K562 (cell line): Measurements from ENCODE around the gene AIG1. TPM values are rescaled to one million over a fixed set of nuclear protein-coding genes. Genes with fewer than 3 reads are reported as not detected.

Experiments
- MXI1 ChIP-seq: IDR thresholded peaks from 2 replicates; pipeline ENCODE4 v1.6.1; 2011; ENCODE audit warnings: low read depth, mild to moderate bottlenecking, improper control_type of control experiment, low read length
- POLR2B ChIP-seq: fragments of 450-650 bp; IDR thresholded peaks from 2 replicates; pipeline ENCODE4 v1.6.1; 2018; ENCODE audit warnings: low read depth; ENCODE audit not compliant: partially characterized antibody
- RBM17 ChIP-seq: fragments of 200-400 bp; formaldehyde crosslinking; IDR thresholded peaks from 2 replicates; pipeline ENCODE4 v1.6.1; 2017; ENCODE audit warnings: low read depth, mild to moderate bottlenecking, low read length, borderline replicate concordance
- RFX1 ChIP-seq: fragments of 450-650 bp; IDR thresholded peaks from 2 replicates; pipeline ENCODE4 v1.6.1; 2016; ENCODE audit warnings: mild to moderate bottlenecking, moderate library complexity
- SMAD1 ChIP-seq: fragments of 150-350 bp; IDR thresholded peaks from 2 replicates; pipeline ENCODE4 v1.6.1; 2014; ENCODE audit warnings: low read length, low read depth; ENCODE audit not compliant: partially characterized antibody
- SMC3 ChIP-seq: conservative IDR thresholded peaks from 2 replicates; pipeline ENCODE4 v1.6.1; 2011; ENCODE audit warnings: low read depth, low read length, improper control_type of control experiment; ENCODE audit not compliant: insufficient read depth
- ZNF197 ChIP-seq: fragments of 200-800 bp; sonication (Bioruptor generic); IDR thresholded peaks from 2 replicates; pipeline ENCODE4 v1.6.1; 2016; ENCODE audit warnings: low read depth, missing genetic modification characterization, missing compliant biosample characterization
- ZNF445 ChIP-seq: fragments of 250-450 bp; sonication (Bioruptor Pico); IDR thresholded peaks from 2 replicates; pipeline ENCODE4 v1.4.0; 2020; ENCODE audit warnings: low read depth, mild to moderate bottlenecking, moderate library complexity
- polyA plus RNA-seq, 8 experiments: library from polyadenylated mRNA; depleted of rRNA in 4 of 8; stranded (reverse) in 5 of 8; unstranded in 3 of 8; fragments of >200 nt; fragmentation: Nextera tagmentation in 2 of 8; fragmentation: Illumina TruSeq in 1 of 8; extraction: Ambion mirVana in 2 of 8; extraction: Trizol in 1 of 8; gene quantifications; 2 replicates each; pipeline versions ENCODE4 v1.2.1 to v1.2.3, GENCODE V29; 2011 to 2014; ENCODE audit warnings: inconsistent platforms in 1 of 8, missing spikeins in 1 of 8
- total RNA-seq, 7 experiments: library from RNA; depleted of rRNA in 6 of 7; stranded (reverse); fragments of >200 nt in 6 of 7; fragmentation: Illumina TruSeq in 2 of 7; extraction: Trizol in 2 of 7; gene quantifications; 2 replicates each; pipeline versions ENCODE4 v1.2.1 to v1.2.3, GENCODE V29; 2011 to 2021; ENCODE audit warnings: low replicate concordance in 1 of 7
- TF ChIP-seq, protein P1 (sequence below), 2 experiments: fragments of 450-650 bp; IDR thresholded peaks; 2 replicates each; pipeline ENCODE4 v1.6.1; 2016; ENCODE audit warnings: mild to moderate bottlenecking in 2 of 2, borderline replicate concordance in 1 of 2, low read depth in 1 of 2, moderate library complexity in 1 of 2

Gene AIG1
- total and polyA plus RNA-seq, 9 of the 15 experiments (the other 6 are each of a cell fraction or from before 2014, with no cell fraction given): 74.8 to 333 (median 127) TPM

DNA sequence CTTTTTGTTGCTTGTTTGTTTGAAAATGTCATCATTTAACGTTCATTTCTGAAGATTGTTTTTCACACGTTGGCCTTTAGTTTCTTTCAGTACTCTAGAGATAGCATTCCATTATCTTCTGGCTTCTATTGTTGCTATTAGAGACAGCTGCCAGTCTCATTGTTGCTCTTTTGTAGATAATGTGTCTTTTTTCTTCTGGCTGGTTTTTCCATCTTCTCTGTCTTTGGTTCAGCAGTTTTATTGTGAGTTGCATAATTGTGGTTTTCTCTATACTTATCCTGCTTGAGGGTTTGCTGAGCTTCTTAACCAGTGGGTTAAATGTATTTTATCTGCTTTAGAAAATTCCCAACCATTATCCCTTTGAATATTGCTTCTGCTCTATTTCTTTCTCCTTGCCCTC is 23.2 kb upstream of the AIG1 start (continued):
- TF ChIP-seq, protein P1, sequence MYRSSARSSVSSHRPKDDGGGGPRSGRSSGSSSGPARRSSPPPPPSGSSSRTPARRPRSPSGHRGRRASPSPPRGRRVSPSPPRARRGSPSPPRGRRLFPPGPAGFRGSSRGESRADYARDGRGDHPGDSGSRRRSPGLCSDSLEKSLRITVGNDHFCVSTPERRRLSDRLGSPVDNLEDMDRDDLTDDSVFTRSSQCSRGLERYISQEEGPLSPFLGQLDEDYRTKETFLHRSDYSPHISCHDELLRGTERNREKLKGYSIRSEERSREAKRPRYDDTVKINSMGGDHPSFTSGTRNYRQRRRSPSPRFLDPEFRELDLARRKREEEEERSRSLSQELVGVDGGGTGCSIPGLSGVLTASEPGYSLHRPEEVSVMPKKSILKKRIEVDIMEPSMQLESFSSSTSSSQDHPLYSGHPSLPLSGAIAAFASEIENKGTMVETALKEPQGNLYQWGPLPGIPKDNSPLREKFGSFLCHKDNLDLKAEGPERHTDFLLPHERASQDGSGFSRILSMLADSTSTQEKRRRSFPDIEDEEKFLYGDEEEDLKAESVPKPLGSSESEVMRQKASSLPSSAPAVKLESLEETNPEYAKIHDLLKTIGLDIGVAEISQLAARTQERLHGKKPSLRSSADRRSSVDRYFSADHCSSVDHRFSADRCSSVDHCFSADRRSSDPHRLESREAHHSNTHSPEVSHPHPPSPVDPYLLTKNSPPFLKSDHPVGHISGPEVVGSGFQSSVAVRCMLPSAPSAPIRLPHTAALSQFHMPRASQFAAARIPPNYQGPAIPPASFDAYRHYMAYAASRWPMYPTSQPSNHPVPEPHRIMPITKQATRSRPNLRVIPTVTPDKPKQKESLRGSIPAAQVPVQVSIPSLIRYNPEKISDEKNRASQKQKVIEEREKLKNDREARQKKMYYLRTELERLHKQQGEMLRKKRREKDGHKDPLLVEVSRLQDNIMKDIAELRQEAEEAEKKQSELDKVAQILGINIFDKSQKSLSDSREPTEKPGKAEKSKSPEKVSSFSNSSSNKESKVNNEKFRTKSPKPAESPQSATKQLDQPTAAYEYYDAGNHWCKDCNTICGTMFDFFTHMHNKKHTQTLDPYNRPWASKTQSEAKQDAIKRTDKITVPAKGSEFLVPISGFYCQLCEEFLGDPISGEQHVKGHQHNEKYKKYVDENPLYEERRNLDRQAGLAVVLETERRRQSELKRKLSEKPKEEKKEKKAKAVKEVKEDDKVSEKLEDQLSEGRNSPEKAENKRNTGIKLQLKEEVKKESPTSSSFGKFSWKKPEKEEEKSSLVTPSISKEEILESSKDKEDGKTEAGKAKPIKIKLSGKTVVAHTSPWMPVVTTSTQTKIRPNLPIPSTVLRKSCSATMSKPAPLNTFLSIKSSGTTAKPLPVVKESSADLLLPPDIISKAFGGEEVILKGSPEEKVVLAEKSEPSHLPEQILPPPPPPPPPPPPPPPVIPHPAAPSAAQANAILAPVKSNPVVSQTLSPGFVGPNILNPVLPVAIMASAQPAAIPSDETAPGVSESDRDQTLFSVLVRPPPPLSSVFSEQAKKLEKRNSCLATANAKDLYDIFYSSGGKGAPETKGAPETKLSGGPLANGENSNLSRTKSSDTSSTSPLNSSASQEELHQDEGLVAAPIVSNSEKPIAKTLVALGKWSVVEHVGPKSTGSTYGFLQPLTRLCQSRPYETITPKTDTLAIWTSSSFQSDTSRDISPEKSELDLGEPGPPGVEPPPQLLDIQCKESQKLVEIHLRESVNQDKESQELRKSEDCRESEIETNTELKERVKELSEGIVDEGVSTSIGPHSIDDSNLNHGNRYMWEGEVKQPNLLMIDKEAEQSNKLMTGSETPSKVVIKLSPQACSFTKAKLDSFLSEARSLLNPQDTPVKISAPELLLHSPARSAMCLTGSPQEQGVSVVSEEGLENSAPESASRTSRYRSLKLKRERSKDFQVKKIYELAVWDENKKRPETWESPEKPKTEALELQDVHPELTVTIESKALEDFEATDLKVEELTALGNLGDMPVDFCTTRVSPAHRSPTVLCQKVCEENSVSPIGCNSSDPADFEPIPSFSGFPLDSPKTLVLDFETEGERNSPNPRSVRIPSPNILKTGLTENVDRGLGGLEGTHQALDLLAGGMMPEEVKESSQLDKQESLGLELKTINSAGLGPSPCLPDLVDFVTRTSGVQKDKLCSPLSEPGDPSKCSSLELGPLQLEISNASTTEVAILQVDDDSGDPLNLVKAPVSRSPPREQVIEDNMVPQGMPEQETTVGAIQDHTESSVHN (IDR thresholded peaks at IDR 0.05; ENCODE audit: borderline replicate concordance in 1 of 2, low read depth in 1 of 2): no peak
- no peak for TF ChIP-seq ZNF445 (CRISPR knock-in tag)
- TF ChIP-seq ZNF197 (CRISPR knock-in tag): no peak
- no peak for TF ChIP-seq POLR2B
- no peak for TF ChIP-seq MXI1
- no peak for TF ChIP-seq SMAD1
- no peak for TF ChIP-seq SMC3
- TF ChIP-seq RFX1: peak; percentile 46; the same call in 1 of the 2 replicates
- TF ChIP-seq RBM17: no peak
